CD4-positive, alpha-beta memory T cell (primary cell): Measurements from ENCODE around the gene ARID5B. TPM values are rescaled to one million over a fixed set of nuclear protein-coding genes. Genes with fewer than 3 reads are reported as not detected.

Experiments
- CTCF ChIA-PET: fragments of 350-600 bp; sonication (Branson Sonifier 250); formaldehyde crosslinking; loops from one replicate; lab custom pipeline; 2021; ENCODE audit warnings: inconsistent platforms; ENCODE audit not compliant: partially characterized antibody; lab: Charles Lee
- POLR2A ChIA-PET: fragments of 350-600 bp; sonication (Branson Sonifier 250); formaldehyde crosslinking; loops from one replicate; lab custom pipeline; 2021; ENCODE audit not compliant: partially characterized antibody; lab: Charles Lee
- DNase-seq, 5 donors: peaks; one replicate each; pipeline versions ENCODE4 v3.0.0 to v3.0.0-alpha.2; 2020 to 2022; ENCODE audit warnings: mixed read lengths in 1 of 5
- H3K27ac ChIP-seq: one replicate; pipeline ENCODE4 v1.7.0; 2013; ENCODE audit warnings: low read depth, low read length
- H3K27me3 ChIP-seq: 2 replicates; pipeline ENCODE4 v1.7.0; 2013; ENCODE audit warnings: mild to moderate bottlenecking, low read length, moderate library complexity; ENCODE audit not compliant: insufficient read depth
- H3K36me3 ChIP-seq: 2 replicates; pipeline ENCODE4 v1.7.0; 2013; ENCODE audit warnings: mild to moderate bottlenecking, low read length, moderate library complexity; ENCODE audit not compliant: insufficient read depth
- H3K4me1 ChIP-seq: 2 replicates; pipeline ENCODE4 v1.7.0; 2013; ENCODE audit warnings: mild to moderate bottlenecking, low read length, moderate library complexity; ENCODE audit not compliant: insufficient read depth
- H3K4me3 ChIP-seq, 2 donors: one replicate each; pipeline ENCODE4 v1.7.0; 2013; ENCODE audit warnings: low read length in 2 of 2, mild to moderate bottlenecking in 1 of 2
- H3K9me3 ChIP-seq, 2 donors: one replicate each; pipeline ENCODE4 v1.7.0; 2013; ENCODE audit warnings: low read length in 2 of 2, control low read depth in 1 of 2; ENCODE audit not compliant: control insufficient read depth in 1 of 2
- H3K27ac Mint-ChIP-seq, 7 donors: one replicate each; pipeline ENCODE4 v1.8.0; 2020 to 2021; ENCODE audit warnings: mixed read lengths in 7 of 7, mild to moderate bottlenecking in 6 of 7, inconsistent platforms in 3 of 7, moderate library complexity in 3 of 7
- H3K27me3 Mint-ChIP-seq, 2 donors: one replicate each; pipeline ENCODE4 v1.8.0; 2020 to 2021; ENCODE audit warnings: mixed read lengths in 2 of 2
- H3K36me3 Mint-ChIP-seq, 2 donors: one replicate each; pipeline ENCODE4 v1.8.0; 2020 to 2021; ENCODE audit warnings: mixed read lengths in 2 of 2, inconsistent platforms in 1 of 2, mild to moderate bottlenecking in 1 of 2
- H3K4me1 Mint-ChIP-seq, 4 donors: one replicate each; pipeline ENCODE4 v1.8.0; 2020 to 2021; ENCODE audit warnings: mixed read lengths in 4 of 4, mild to moderate bottlenecking in 1 of 4
- H3K4me3 Mint-ChIP-seq, 8 donors: one replicate each; pipeline ENCODE4 v1.8.0; 2020 to 2021; ENCODE audit warnings: mixed read lengths in 8 of 8, mild to moderate bottlenecking in 7 of 8, moderate library complexity in 6 of 8, inconsistent platforms in 3 of 8
- H3K9me3 Mint-ChIP-seq, 8 donors: one replicate each; pipeline ENCODE4 v1.8.0; 2020 to 2021; ENCODE audit warnings: mixed read lengths in 8 of 8, mild to moderate bottlenecking in 5 of 8, inconsistent platforms in 3 of 8, moderate library complexity in 1 of 8
- intact Hi-C: fragments of 100-400 bp; cut with micrococcal nuclease; formaldehyde crosslinking; loops from one replicate; pipeline ENCODE4 v1.15.1; 2023
- polyA plus RNA-seq, 2 donors: library from polyadenylated mRNA; unstranded; fragments of 300-500 nt; fragmentation: Illumina TruSeq; gene quantifications; one replicate each; pipeline ENCODE4 v1.2.3, GENCODE V29; 2021
- total RNA-seq, 2 experiments: library from RNA; stranded (reverse); gene quantifications; one replicate each; pipeline ENCODE4 v1.2.3, GENCODE V29; 2021

Gene ARID5B
- total and polyA plus RNA-seq, 4 experiments from 2014 or later = 30.9 to 49.6 (median 41.9) TPM

GRCh38 chr10:62087329-62087728 lies 185.8 kb downstream of the ARID5B start:
- Mint-ChIP-seq H3K27ac (no peak overlapping the region), H3K4me1 (peaks cover 31 to 60% (median 48%) of the 10 kb centered on the region in 4 donors), H3K27me3 (no peaks in the 10 kb centered on the region), H3K36me3 (peaks cover 69 to 70% of the 10 kb centered on the region in 2 donors), H3K9me3 (no peaks in the 10 kb centered on the region), H3K4me3 (no peak overlapping the region)
- H3K4me3 ChIP-seq = no peak overlapping the region
- H3K27ac ChIP-seq = no peak overlapping the region
- no peak for DNase-seq
- no peaks in the 10 kb centered on the region for H3K27me3 ChIP-seq
- H3K4me1 ChIP-seq = peaks cover 52% of the 10 kb centered on the region
- no peaks in the 10 kb centered on the region for H3K9me3 ChIP-seq
- intact Hi-C loops = no loop called here
- CTCF ChIA-PET = interaction anchor here (1.0 to 1.1 kb wide), 2 partner anchors 148 to 190 kb away, joined by 3 read pairs; no protein-coding TSS in a partner anchor
- H3K36me3 ChIP-seq = peaks cover 43% of the 10 kb centered on the region
- POLR2A ChIA-PET = no interaction called here

DNA sequence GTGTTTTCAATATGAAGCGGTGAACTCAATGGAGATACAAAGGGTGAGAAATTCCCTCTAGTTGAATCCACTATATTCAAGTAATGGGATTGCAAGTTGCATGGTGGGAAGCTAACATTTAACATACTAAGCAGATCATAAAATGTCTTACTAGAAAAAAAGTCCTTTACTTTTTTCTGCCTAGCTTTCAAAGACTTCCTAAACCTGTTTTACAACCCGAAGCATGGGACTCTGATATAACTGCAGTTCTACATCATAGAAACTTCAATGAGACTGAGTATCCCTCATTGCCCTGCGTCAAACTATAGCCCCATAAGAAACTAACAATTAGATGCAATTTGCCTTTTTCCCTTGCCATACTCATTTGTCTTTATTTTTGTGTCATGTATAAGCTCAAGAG lies 187.3 kb downstream of the ARID5B start:
- H3K4me3 ChIP-seq = no peak overlapping the region
- Mint-ChIP-seq H3K27me3 (no peaks in the 10 kb centered on the region), H3K36me3 (peaks cover 82% of the 10 kb centered on the region in 2 donors), H3K27ac (peak overlapping the region in 4 of 7 donors; percentile 22 to 67 (median 42)), H3K9me3 (peaks cover 0 to under 1% (median 0%) of the 10 kb centered on the region in 8 donors), H3K4me3 (peak overlapping the region in 1 of 8 donors; percentile 10), H3K4me1 (peaks cover 23 to 49% (median 40%) of the 10 kb centered on the region in 4 donors)
- CTCF ChIA-PET = interaction anchor here (1.2 to 1.3 kb wide), 3 partner anchors 50 to 173 kb away, joined by 3 to 5 read pairs (median 3); no protein-coding TSS in a partner anchor
- POLR2A ChIA-PET = interaction anchor here (0.9 to 2.5 kb wide), 3 partner anchors 38 to 50 kb away, joined by 3 to 8 read pairs (median 3); no protein-coding TSS in a partner anchor
- no peaks in the 10 kb centered on the region for H3K9me3 ChIP-seq
- intact Hi-C loops = no loop called here
- no peaks in the 10 kb centered on the region for H3K27me3 ChIP-seq
- no peak overlapping the region for H3K27ac ChIP-seq
- DNase-seq = no peak
- peaks cover 52% of the 10 kb centered on the region for H3K36me3 ChIP-seq
- peaks cover 38% of the 10 kb centered on the region for H3K4me1 ChIP-seq

- Mint-ChIP-seq H3K27me3 (no peaks in the 10 kb centered on the region), H3K9me3 (peaks cover 0 to 2% (median 0%) of the 10 kb centered on the region in 8 donors), H3K36me3 (peaks cover 81 to 88% of the 10 kb centered on the region in 2 donors), H3K27ac (peak overlapping the region in 5 of 7 donors; percentile 22 to 92 (median 59)), H3K4me3 (no peak overlapping the region), H3K4me1 (peaks cover 26 to 42% (median 28%) of the 10 kb centered on the region in 4 donors)
- no peak overlapping the region for H3K27ac ChIP-seq
- H3K9me3 ChIP-seq = no peaks in the 10 kb centered on the region
- CTCF ChIA-PET = no interaction called here
- no peaks in the 10 kb centered on the region for H3K27me3 ChIP-seq
- intact Hi-C loops = no loop called here
- peaks cover 14% of the 10 kb centered on the region for H3K4me1 ChIP-seq
- peaks cover 40% of the 10 kb centered on the region for H3K36me3 ChIP-seq
- no peak for DNase-seq
- H3K4me3 ChIP-seq = no peak overlapping the region
- POLR2A ChIA-PET = interaction anchor here (1.1 to 1.2 kb wide), 2 partner anchors 10 to 46 kb away, joined by 3 to 4 read pairs; no protein-coding TSS in a partner anchor
These were observed 191.0 kb downstream of the ARID5B start for GRCh38 chr10:62092301-62093030.

- POLR2A ChIA-PET = interaction anchor here (1.3 to 1.9 kb wide), 2 partner anchors 11 to 13 kb away, joined by 4 to 7 read pairs; no protein-coding TSS in a partner anchor
- Histone ChIP-seq H3K27me3 (no peaks in the 10 kb centered on the region), H3K27ac (no peak overlapping the region), H3K4me1 (peaks cover 8% of the 10 kb centered on the region), H3K9me3 (no peaks in the 10 kb centered on the region), H3K4me3 (no peak overlapping the region), H3K36me3 (peaks cover 33% of the 10 kb centered on the region)
- Mint-ChIP-seq H3K36me3 (peaks cover 67 to 86% of the 10 kb centered on the region in 2 donors), H3K4me3 (no peak overlapping the region), H3K27ac (peak overlapping the region in 5 of 7 donors; percentile 30 to 84 (median 38)), H3K27me3 (no peaks in the 10 kb centered on the region), H3K9me3 (peaks cover 0 to 2% (median 0%) of the 10 kb centered on the region in 8 donors), H3K4me1 (peaks cover 17 to 42% (median 28%) of the 10 kb centered on the region in 4 donors)
- intact Hi-C loops = no loop called here
- no peak for DNase-seq
- CTCF ChIA-PET = interaction anchor here (0.5 kb wide), 1 partner anchor 192 kb away, joined by 3 read pairs; the partner anchor contains the start of gene ARID5B
These were observed 192.4 kb downstream of the ARID5B start for GRCh38 chr10:62093863-62094291.

GRCh38 chr10:62095181-62096122 lies 194.0 kb downstream of the ARID5B start:
- Histone ChIP-seq H3K4me1 (no peaks in the 10 kb centered on the region), H3K4me3 (no peak overlapping the region), H3K27me3 (no peaks in the 10 kb centered on the region), H3K27ac (no peak overlapping the region), H3K9me3 (no peaks in the 10 kb centered on the region), H3K36me3 (peaks cover 27% of the 10 kb centered on the region)
- Mint-ChIP-seq H3K9me3 (peaks cover 0 to 2% (median 0%) of the 10 kb centered on the region in 8 donors), H3K27me3 (no peaks in the 10 kb centered on the region), H3K4me3 (no peak overlapping the region), H3K27ac (peak overlapping the region in 3 of 7 donors; percentile 9 to 32 (median 22)), H3K36me3 (peaks cover 52 to 71% of the 10 kb centered on the region in 2 donors), H3K4me1 (peaks cover 9 to 33% (median 27%) of the 10 kb centered on the region in 4 donors)
- ChIA-PET CTCF (no interaction called here), POLR2A (interaction anchor here (1.9 kb wide), 1 partner anchor 12 kb away, joined by 7 read pairs; no protein-coding TSS in a partner anchor)
- intact Hi-C loops = no loop called here
- DNase-seq = no peak

DNA sequence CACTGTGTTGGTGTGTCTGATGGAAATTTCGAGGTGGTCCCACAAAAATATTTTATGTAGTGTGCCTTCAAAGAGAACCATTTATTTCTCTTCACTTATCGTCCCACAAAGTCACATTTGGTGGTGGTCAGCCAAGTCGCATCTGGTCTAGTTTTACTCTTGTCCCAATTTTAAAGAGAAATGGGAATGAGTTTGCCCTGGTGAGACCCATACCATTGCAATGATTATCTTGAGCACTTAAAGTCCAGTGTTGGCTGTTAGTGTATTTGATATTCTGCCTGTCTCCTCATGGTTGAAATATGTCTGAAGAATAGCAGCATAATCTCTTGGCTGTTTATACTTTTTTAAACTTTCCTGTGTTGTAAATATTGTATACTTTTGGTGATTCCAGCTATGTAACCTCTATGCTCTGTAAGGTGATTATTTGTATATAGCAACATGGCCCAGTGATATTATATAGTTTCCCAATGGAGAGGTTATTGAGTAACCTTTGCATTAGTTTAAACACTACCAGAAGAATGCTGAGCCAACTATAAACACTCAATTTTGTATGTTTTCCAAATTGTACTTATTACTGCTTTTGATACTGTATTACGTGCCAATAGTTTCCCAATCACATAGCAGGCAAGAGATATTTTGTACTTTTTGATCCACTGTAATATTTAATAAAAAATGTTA lies 194.9 kb downstream of the ARID5B start:
- peaks cover 43 to 61% of the 10 kb centered on the region in 2 donors for H3K36me3 Mint-ChIP-seq
- POLR2A ChIA-PET = no interaction called here
- H3K27me3 ChIP-seq = no peaks in the 10 kb centered on the region

More for the DNA sequence above, 194.9 kb downstream of the ARID5B start:
- H3K27me3 Mint-ChIP-seq = no peaks in the 10 kb centered on the region
- peaks cover 9 to 30% (median 27%) of the 10 kb centered on the region in 4 donors for H3K4me1 Mint-ChIP-seq
- Histone ChIP-seq H3K27ac (no peak overlapping the region), H3K36me3 (peaks cover 18% of the 10 kb centered on the region), H3K4me3 (no peak overlapping the region), H3K9me3 (no peaks in the 10 kb centered on the region), H3K4me1 (no peaks in the 10 kb centered on the region)
- intact Hi-C loops = no loop called here
- peak overlapping the region in 2 of 7 donors; percentile 28 to 30 for H3K27ac Mint-ChIP-seq
- no peak overlapping the region for H3K4me3 Mint-ChIP-seq
- peaks cover 0 to 2% (median 0%) of the 10 kb centered on the region in 8 donors for H3K9me3 Mint-ChIP-seq
- CTCF ChIA-PET = no interaction called here
- no peak for DNase-seq
